Breast epithelium (tissue), 3 donors: ENCODE measurements around the gene GPC6.

Experiments used
- CTCF ChIP-seq, 3 donors: fragments of 450-650 bp; IDR thresholded peaks; one replicate each; pipeline ENCODE4 v1.5.1; 2016 to 2017; ENCODE audit warnings: antibody characterized with exemption in 3 of 3, mild to moderate bottlenecking in 3 of 3, moderate library complexity in 3 of 3
- POLR2A ChIP-seq: fragments of 450-650 bp; IDR thresholded peaks from one replicate; pipeline ENCODE4 v1.6.1; 2016; ENCODE audit warnings: antibody characterized with exemption, mild to moderate bottlenecking, moderate library complexity

GRCh38 chr13:93752541-93752940, 525.9 kb downstream of the GPC6 start:
- TF ChIP-seq POLR2A (no peak), CTCF (IDR thresholded peaks at IDR 0.05) (no peak)
